OCI-LY7 (cell line): ENCODE results near the gene GALM.

Experiments used
- EZH2phosphoT487 ChIP-seq: fragments of 200-600 bp; sonication (generic); IDR thresholded peaks from 2 replicates; pipeline ENCODE4 v1.6.1; 2018; ENCODE audit warnings: low read depth, borderline replicate concordance, mild to moderate bottlenecking, mixed run types, antibody characterized with exemption, low read length, moderate library complexity, mixed read lengths
- TF ChIP-seq, protein P1 (sequence below): fragments of 200-600 bp; sonication (generic); conservative IDR thresholded peaks from 2 replicates; pipeline ENCODE4 v1.5.1; 2014; ENCODE audit warnings: mild to moderate bottlenecking, antibody characterized with exemption, low read length, moderate library complexity, mixed read lengths

DNA sequence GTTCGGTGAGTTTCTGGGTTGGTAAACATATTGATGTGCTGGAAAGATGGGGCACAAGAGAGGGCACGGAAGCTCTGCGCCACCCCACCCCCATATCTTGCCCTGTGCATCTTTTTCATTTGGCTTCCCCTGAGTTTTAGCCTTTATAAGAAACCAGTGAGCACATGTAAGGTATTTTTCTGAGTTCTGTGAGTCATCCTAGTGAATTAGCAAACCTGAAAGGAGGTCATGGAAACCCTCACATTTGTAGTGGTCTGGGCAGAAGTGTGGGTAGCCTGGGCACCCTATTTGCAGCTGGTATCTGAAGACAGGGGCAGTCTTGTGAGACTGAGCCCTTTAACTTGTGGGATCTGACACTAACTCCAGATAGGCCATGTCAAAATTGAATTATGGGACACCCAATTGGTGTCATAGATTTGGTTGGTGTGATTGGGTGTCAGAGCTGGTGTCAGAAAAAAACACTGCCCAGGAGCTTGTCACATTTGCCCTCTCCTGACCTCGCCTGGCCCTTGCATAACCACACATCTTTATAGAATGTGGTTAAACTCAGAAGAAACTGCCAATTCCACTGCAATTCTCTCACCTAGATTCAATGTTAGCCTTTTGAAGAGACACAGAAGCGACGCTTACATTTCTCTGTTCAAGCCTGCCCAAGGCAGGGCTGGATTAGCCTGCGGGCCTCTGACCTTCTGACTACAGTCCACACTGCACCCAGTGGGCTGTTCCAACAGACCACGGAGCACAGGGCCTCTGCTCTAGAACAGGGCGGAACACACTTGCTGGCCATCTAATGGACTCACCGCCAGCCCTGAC lies 12.0 kb upstream of the GALM start:
- TF ChIP-seq, protein P1, sequence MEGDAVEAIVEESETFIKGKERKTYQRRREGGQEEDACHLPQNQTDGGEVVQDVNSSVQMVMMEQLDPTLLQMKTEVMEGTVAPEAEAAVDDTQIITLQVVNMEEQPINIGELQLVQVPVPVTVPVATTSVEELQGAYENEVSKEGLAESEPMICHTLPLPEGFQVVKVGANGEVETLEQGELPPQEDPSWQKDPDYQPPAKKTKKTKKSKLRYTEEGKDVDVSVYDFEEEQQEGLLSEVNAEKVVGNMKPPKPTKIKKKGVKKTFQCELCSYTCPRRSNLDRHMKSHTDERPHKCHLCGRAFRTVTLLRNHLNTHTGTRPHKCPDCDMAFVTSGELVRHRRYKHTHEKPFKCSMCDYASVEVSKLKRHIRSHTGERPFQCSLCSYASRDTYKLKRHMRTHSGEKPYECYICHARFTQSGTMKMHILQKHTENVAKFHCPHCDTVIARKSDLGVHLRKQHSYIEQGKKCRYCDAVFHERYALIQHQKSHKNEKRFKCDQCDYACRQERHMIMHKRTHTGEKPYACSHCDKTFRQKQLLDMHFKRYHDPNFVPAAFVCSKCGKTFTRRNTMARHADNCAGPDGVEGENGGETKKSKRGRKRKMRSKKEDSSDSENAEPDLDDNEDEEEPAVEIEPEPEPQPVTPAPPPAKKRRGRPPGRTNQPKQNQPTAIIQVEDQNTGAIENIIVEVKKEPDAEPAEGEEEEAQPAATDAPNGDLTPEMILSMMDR = no peak
- no peak for TF ChIP-seq EZH2phosphoT487
